HepG2 (cell line): ENCODE data around the gene ICAM3. TPM values are rescaled to one million over a fixed set of nuclear protein-coding genes. Genes with fewer than 3 reads are reported as not detected.

Experiments used
- ATF7-NPFF ChIP-seq: sonication (generic); formaldehyde crosslinking; IDR thresholded peaks from 2 replicates; pipeline ENCODE4 v1.8.1; 2023; ENCODE audit warnings: mild to moderate bottlenecking, low read depth, missing genetic modification reagents, moderate library complexity
- GMEB2 ChIP-seq: IDR thresholded peaks from 2 replicates; pipeline ENCODE4 v1.6.1; 2016; ENCODE audit warnings: missing biosample characterization, missing genetic modification reagents, low read depth
- JDP2 ChIP-seq: sonication (generic); formaldehyde crosslinking; IDR thresholded peaks from 2 replicates; pipeline ENCODE4 v1.8.1; 2022; ENCODE audit warnings: missing genetic modification reagents, borderline replicate concordance
- KLF15 ChIP-seq: sonication (generic); formaldehyde crosslinking; IDR thresholded peaks from 2 replicates; pipeline ENCODE4 v1.8.1; 2023; ENCODE audit warnings: borderline replicate concordance, mild to moderate bottlenecking, inconsistent platforms, missing genetic modification reagents, mixed read lengths
- KMT2A ChIP-seq: sonication (generic); formaldehyde crosslinking; IDR thresholded peaks from 2 replicates; pipeline ENCODE4 v1.4.0; 2020; ENCODE audit warnings: missing genetic modification reagents
- POLR2AphosphoS5 ChIP-seq: IDR thresholded peaks from 2 replicates; pipeline ENCODE4 v1.6.1; 2012; ENCODE audit warnings: low read depth, low read length
- TARDBP ChIP-seq: sonication (generic); formaldehyde crosslinking; IDR thresholded peaks from 2 replicates; pipeline ENCODE4 v1.8.0; 2022; ENCODE audit warnings: mild to moderate bottlenecking, missing genetic modification reagents
- XBP1 ChIP-seq: sonication (generic); formaldehyde crosslinking; IDR thresholded peaks from 2 replicates; pipeline ENCODE4 v1.5.0; 2020; ENCODE audit warnings: missing genetic modification reagents
- ZNF12 ChIP-seq: sonication (generic); formaldehyde crosslinking; IDR thresholded peaks from 2 replicates; pipeline ENCODE4 v1.5.0; 2020; ENCODE audit warnings: missing genetic modification reagents
- ZNF460 ChIP-seq: sonication (generic); formaldehyde crosslinking; IDR thresholded peaks from 2 replicates; pipeline ENCODE4 v1.5.1; 2020; ENCODE audit warnings: missing genetic modification reagents, mild to moderate bottlenecking, borderline replicate concordance
- ZNF496 ChIP-seq: sonication (generic); formaldehyde crosslinking; IDR thresholded peaks from 2 replicates; pipeline ENCODE4 v1.8.1; 2023; ENCODE audit warnings: mild to moderate bottlenecking, moderate library complexity, missing genetic modification reagents; ENCODE audit not compliant: insufficient replicate concordance
- ZNF616 ChIP-seq: sonication (generic); formaldehyde crosslinking; IDR thresholded peaks from 2 replicates; pipeline ENCODE4 v1.5.0; 2020; ENCODE audit warnings: low read depth, mild to moderate bottlenecking, missing genetic modification reagents
- ZNF768 ChIP-seq: sonication (generic); formaldehyde crosslinking; IDR thresholded peaks from 2 replicates; pipeline ENCODE4 v1.4.0; 2020; ENCODE audit warnings: missing genetic modification reagents
- ZNF790 ChIP-seq: sonication (generic); formaldehyde crosslinking; IDR thresholded peaks from 2 replicates; pipeline ENCODE4 v1.8.0; 2022; ENCODE audit warnings: missing genetic modification reagents, mild to moderate bottlenecking, borderline replicate concordance
- polyA plus RNA-seq, 8 experiments: library from polyadenylated mRNA; depleted of rRNA in 3 of 8; stranded (reverse) in 7 of 8; unstranded in 1 of 8; fragments of >200 nt; fragmentation: Illumina TruSeq in 4 of 8; extraction: Trizol in 4 of 8; gene quantifications; 2 replicates each; pipeline versions ENCODE4 v1.2.1 to v1.2.3, GENCODE V29; 2011 to 2016; ENCODE audit warnings: low read depth in 4 of 8, missing spikeins in 1 of 8, mixed read lengths in 1 of 8; ENCODE audit not compliant: insufficient read depth in 1 of 8
- total RNA-seq, 5 experiments: library from RNA; depleted of rRNA; stranded (reverse); fragments of >200 nt; fragmentation: Illumina TruSeq; extraction: Trizol; gene quantifications; 2 replicates each; pipeline ENCODE4 v1.2.3, GENCODE V29; 2016; ENCODE audit warnings: low read depth in 1 of 5
- TF ChIP-seq, protein P1 (sequence below): sonication (generic); formaldehyde crosslinking; IDR thresholded peaks from 2 replicates; pipeline ENCODE4 v1.4.0; 2020; ENCODE audit warnings: missing genetic modification reagents, borderline replicate concordance
- TF ChIP-seq, protein P2 (sequence below): IDR thresholded peaks from 2 replicates; pipeline ENCODE4 v1.6.1; 2016; ENCODE audit warnings: mild to moderate bottlenecking
- TF ChIP-seq, protein P3 (sequence below): sonication (generic); formaldehyde crosslinking; IDR thresholded peaks from 2 replicates; pipeline ENCODE4 v1.8.0; 2022; ENCODE audit warnings: mild to moderate bottlenecking, missing genetic modification reagents
- TF ChIP-seq, protein P4 (sequence below): sonication (generic); formaldehyde crosslinking; IDR thresholded peaks from 2 replicates; pipeline ENCODE4 v1.4.0; 2020; ENCODE audit warnings: missing genetic modification reagents; ENCODE audit errors: not compliant biosample characterization
- TF ChIP-seq, protein P5 (sequence below): IDR thresholded peaks from 2 replicates; pipeline ENCODE4 v1.6.1; 2016; ENCODE audit warnings: missing compliant biosample characterization, missing genetic modification reagents, borderline replicate concordance

The ICAM3 gene
- total and polyA plus RNA-seq, 2 of the 13 experiments (the other 11 are each of a cell fraction or from before 2014, with no cell fraction given): 14.1 to 21.0 TPM

DNA sequence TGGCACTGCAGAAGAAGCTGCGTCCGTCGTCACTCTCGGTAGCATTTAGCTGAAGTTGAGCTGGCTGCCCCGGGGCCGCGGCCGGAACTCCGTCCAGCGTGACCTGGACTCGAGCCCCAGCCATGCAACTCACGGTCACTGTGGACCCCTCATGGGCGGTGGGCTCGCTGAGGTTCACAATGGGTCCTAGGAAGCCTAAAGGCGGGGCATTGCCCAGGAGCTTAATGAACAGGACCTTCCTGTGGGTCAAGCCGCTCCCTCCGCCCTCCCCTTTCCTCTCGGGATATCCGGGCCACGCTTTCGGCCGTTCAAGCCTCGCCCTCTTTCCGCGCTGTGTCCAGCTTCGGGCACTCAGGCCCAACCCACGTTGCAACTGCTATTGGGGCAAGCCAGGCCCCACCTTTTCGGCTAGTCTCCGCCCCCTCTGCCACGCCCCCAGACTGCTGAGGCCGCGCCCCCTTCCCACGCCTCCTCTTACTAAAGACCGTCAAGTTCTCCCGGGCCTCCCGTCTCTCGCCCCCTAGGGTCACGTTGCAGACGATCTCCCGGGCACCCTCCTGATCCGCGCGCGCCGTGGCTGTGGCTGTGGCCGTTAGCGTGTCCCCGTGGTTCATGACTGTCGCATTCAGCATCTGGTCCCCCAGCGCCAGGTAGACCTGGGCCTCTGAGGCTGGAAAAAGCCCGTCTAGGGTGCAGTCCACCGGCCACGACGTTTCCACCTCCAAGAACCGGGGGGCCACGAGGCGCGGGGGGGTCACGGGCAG, 4.7 kb downstream of the ICAM3 start (continued):
- TF ChIP-seq, protein P1, sequence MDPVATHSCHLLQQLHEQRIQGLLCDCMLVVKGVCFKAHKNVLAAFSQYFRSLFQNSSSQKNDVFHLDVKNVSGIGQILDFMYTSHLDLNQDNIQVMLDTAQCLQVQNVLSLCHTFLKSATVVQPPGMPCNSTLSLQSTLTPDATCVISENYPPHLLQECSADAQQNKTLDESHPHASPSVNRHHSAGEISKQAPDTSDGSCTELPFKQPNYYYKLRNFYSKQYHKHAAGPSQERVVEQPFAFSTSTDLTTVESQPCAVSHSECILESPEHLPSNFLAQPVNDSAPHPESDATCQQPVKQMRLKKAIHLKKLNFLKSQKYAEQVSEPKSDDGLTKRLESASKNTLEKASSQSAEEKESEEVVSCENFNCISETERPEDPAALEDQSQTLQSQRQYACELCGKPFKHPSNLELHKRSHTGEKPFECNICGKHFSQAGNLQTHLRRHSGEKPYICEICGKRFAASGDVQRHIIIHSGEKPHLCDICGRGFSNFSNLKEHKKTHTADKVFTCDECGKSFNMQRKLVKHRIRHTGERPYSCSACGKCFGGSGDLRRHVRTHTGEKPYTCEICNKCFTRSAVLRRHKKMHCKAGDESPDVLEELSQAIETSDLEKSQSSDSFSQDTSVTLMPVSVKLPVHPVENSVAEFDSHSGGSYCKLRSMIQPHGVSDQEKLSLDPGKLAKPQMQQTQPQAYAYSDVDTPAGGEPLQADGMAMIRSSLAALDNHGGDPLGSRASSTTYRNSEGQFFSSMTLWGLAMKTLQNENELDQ: no peak
- TF ChIP-seq, protein P2, sequence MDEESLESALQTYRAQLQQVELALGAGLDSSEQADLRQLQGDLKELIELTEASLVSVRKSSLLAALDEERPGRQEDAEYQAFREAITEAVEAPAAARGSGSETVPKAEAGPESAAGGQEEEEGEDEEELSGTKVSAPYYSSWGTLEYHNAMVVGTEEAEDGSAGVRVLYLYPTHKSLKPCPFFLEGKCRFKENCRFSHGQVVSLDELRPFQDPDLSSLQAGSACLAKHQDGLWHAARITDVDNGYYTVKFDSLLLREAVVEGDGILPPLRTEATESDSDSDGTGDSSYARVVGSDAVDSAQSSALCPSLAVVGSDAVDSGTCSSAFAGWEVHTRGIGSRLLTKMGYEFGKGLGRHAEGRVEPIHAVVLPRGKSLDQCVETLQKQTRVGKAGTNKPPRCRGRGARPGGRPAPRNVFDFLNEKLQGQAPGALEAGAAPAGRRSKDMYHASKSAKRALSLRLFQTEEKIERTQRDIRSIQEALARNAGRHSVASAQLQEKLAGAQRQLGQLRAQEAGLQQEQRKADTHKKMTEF: 0 out of 2 replicates have a peak, but pooled peaks have one; percentile 35
- TF ChIP-seq, protein P3, sequence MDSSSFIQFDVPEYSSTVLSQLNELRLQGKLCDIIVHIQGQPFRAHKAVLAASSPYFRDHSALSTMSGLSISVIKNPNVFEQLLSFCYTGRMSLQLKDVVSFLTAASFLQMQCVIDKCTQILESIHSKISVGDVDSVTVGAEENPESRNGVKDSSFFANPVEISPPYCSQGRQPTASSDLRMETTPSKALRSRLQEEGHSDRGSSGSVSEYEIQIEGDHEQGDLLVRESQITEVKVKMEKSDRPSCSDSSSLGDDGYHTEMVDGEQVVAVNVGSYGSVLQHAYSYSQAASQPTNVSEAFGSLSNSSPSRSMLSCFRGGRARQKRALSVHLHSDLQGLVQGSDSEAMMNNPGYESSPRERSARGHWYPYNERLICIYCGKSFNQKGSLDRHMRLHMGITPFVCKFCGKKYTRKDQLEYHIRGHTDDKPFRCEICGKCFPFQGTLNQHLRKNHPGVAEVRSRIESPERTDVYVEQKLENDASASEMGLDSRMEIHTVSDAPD (CRISPR knock-in tag): peak; percentile 68; the same call in 1 of the 2 replicates
- peak; percentile 29; the same call in 1 of the 2 replicates for TF ChIP-seq ZNF768 (CRISPR knock-in tag)
- no peak for TF ChIP-seq JDP2 (CRISPR knock-in tag)
- TF ChIP-seq, protein P4, sequence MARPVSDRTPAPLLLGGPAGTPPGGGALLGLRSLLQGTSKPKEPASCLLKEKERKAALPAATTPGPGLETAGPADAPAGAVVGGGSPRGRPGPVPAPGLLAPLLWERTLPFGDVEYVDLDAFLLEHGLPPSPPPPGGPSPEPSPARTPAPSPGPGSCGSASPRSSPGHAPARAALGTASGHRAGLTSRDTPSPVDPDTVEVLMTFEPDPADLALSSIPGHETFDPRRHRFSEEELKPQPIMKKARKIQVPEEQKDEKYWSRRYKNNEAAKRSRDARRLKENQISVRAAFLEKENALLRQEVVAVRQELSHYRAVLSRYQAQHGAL: no peak
- no peak for TF ChIP-seq ZNF790 (CRISPR knock-in tag)
- TF ChIP-seq ZNF12 (CRISPR knock-in tag): 0 out of 2 replicates have a peak, but pooled peaks have one; percentile 17
- no peak for TF ChIP-seq KLF15 (CRISPR knock-in tag)
- no peak for TF ChIP-seq ZNF496 (CRISPR knock-in tag)
- TF ChIP-seq ZNF460 (CRISPR knock-in tag): no peak
- no peak for TF ChIP-seq ATF7-NPFF
- TF ChIP-seq, protein P5, sequence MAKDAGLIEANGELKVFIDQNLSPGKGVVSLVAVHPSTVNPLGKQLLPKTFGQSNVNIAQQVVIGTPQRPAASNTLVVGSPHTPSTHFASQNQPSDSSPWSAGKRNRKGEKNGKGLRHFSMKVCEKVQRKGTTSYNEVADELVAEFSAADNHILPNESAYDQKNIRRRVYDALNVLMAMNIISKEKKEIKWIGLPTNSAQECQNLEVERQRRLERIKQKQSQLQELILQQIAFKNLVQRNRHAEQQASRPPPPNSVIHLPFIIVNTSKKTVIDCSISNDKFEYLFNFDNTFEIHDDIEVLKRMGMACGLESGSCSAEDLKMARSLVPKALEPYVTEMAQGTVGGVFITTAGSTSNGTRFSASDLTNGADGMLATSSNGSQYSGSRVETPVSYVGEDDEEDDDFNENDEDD (CRISPR knock-in tag): peak; percentile 34; the same call in 1 of the 2 replicates
- TF ChIP-seq POLR2AphosphoS5: peak; percentile 71
- TF ChIP-seq GMEB2: no peak
- TF ChIP-seq XBP1 (CRISPR knock-in tag): no peak
- TF ChIP-seq TARDBP (CRISPR knock-in tag): peak; percentile 60; the same call in 1 of the 2 replicates
- no peak; the same call in 1 of the 2 replicates for TF ChIP-seq ZNF616 (CRISPR knock-in tag)
- TF ChIP-seq KMT2A (CRISPR knock-in tag): 0 out of 2 replicates have a peak, but pooled peaks have one; percentile 16
